Naive thymus-derived CD4-positive, alpha-beta T cell (primary cell): Measurements from ENCODE around the gene MVB12A. TPM values are rescaled to one million over a fixed set of nuclear protein-coding genes. Genes with fewer than 3 reads are reported as not detected.
A peak's percentile ranks its signal among the peaks of the same experiment; 100 is the strongest.

Experiments
- ATAC-seq: fragments of 150-1000 bp; cut with Tn5 transposase; 2 replicates; pipeline ENCODE4 v1.10.0; 2021; ENCODE audit warnings: mild to moderate bottlenecking, moderate library complexity
- CTCF ChIA-PET: fragments of 350-600 bp; sonication (Branson Sonifier 250); formaldehyde crosslinking; loops from one replicate; lab custom pipeline; 2021; ENCODE audit warnings: antibody characterized with exemption; lab: Charles Lee
- POLR2A ChIA-PET: fragments of 350-600 bp; sonication (Branson Sonifier 250); formaldehyde crosslinking; loops from one replicate; lab custom pipeline; 2021; ENCODE audit warnings: antibody characterized with exemption, inconsistent platforms; lab: Charles Lee
- DNase-seq, 9 donors: peaks; one replicate each; pipeline versions ENCODE4 v3.0.0 to v3.0.0-alpha.2; 2020 to 2022; ENCODE audit warnings: mixed read lengths in 1 of 9
- H3K27ac ChIP-seq: one replicate; pipeline ENCODE4 v1.7.0; 2013; ENCODE audit warnings: mild to moderate bottlenecking, low read depth, low read length, moderate library complexity
- H3K27me3 ChIP-seq, 2 donors: one replicate each; pipeline ENCODE4 v1.7.0; 2013; ENCODE audit warnings: low read length in 2 of 2, mild to moderate bottlenecking in 2 of 2, moderate library complexity in 2 of 2; ENCODE audit not compliant: control insufficient read depth in 2 of 2, insufficient read depth in 2 of 2
- H3K36me3 ChIP-seq, 3 experiments: 1 replicate in 2 of 3; 2 replicates in 1 of 3; pipeline ENCODE4 v1.7.0; 2013; ENCODE audit warnings: low read length in 3 of 3, mild to moderate bottlenecking in 3 of 3, moderate library complexity in 1 of 3; ENCODE audit not compliant: insufficient read depth in 3 of 3, control insufficient read depth in 2 of 3
- H3K4me1 ChIP-seq, 2 donors: one replicate each; pipeline ENCODE4 v1.7.0; 2013; ENCODE audit warnings: low read length in 2 of 2, mild to moderate bottlenecking in 2 of 2, moderate library complexity in 1 of 2; ENCODE audit not compliant: control insufficient read depth in 2 of 2, insufficient read depth in 2 of 2
- H3K4me3 ChIP-seq: 2 replicates; pipeline ENCODE4 v1.7.0; 2013; ENCODE audit warnings: mild to moderate bottlenecking, low read length
- H3K9me3 ChIP-seq, 3 experiments: 1 replicate in 2 of 3; 2 replicates in 1 of 3; pipeline ENCODE4 v1.7.0; 2013; ENCODE audit warnings: low read length in 3 of 3; ENCODE audit not compliant: control insufficient read depth in 2 of 3
- H3K27ac Mint-ChIP-seq, 9 donors: one replicate each; pipeline ENCODE4 v1.8.0; 2020 to 2022; ENCODE audit warnings: mixed read lengths in 9 of 9, mild to moderate bottlenecking in 8 of 9, moderate library complexity in 5 of 9, inconsistent platforms in 2 of 9
- H3K27me3 Mint-ChIP-seq, 5 donors: one replicate each; pipeline ENCODE4 v1.8.0; 2021 to 2022; ENCODE audit warnings: mixed read lengths in 5 of 5, mild to moderate bottlenecking in 1 of 5
- H3K36me3 Mint-ChIP-seq, 5 donors: one replicate each; pipeline ENCODE4 v1.8.0; 2020 to 2022; ENCODE audit warnings: mixed read lengths in 5 of 5, mild to moderate bottlenecking in 3 of 5, inconsistent platforms in 1 of 5
- H3K4me1 Mint-ChIP-seq, 7 donors: one replicate each; pipeline ENCODE4 v1.8.0; 2020 to 2022; ENCODE audit warnings: mixed read lengths in 7 of 7, mild to moderate bottlenecking in 3 of 7, inconsistent platforms in 1 of 7
- H3K4me3 Mint-ChIP-seq, 10 donors: one replicate each; pipeline ENCODE4 v1.8.0; 2020 to 2022; ENCODE audit warnings: mild to moderate bottlenecking in 10 of 10, mixed read lengths in 10 of 10, moderate library complexity in 6 of 10, inconsistent platforms in 2 of 10
- H3K9me3 Mint-ChIP-seq, 11 donors: one replicate each; pipeline ENCODE4 v1.8.0; 2020 to 2022; ENCODE audit warnings: mixed read lengths in 11 of 11, mild to moderate bottlenecking in 4 of 11, inconsistent platforms in 1 of 11, moderate library complexity in 1 of 11
- intact Hi-C, 2 donors: fragments of 100-400 bp; cut with micrococcal nuclease; formaldehyde crosslinking; loops; one replicate each; pipeline ENCODE4 v1.15.1; 2023
- polyA plus RNA-seq, 2 donors: library from polyadenylated mRNA; unstranded; fragments of 300-500 nt; fragmentation: Illumina TruSeq; gene quantifications; one replicate each; pipeline ENCODE4 v1.2.3, GENCODE V29; 2021
- total RNA-seq, 6 experiments: library from RNA in 5 of 6; stranded (reverse) in 5 of 6; gene quantifications; 1 replicate in 5 of 6; 2 replicates in 1 of 6; pipeline ENCODE4 v1.2.3 and lab custom pipeline; 2021 to 2026

MVB12A gene
- total and polyA plus RNA-seq, 7 experiments from 2014 or later: 19.5 to 45.1 (median 31.3) TPM

DNA sequence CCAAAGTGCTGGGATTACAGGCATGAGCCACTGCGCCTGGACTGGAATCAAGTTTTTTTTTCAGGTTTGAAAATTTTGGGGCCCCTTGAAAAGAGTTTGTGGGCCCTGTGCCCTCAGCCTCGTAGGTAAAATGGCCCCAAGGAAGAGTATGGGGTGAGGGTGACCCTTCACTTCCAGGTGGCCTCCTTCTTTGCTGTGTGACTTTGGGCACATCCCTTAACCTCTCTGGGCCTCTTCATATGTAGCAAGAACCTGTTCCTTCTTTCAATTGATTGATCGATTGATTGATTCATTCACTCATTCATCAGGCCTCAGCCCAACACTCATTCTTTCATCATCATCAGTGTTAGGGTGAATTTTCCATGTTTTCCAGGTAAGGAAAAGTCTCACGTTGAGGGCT, 32.0 kb downstream of the MVB12A start:
- H3K27me3 ChIP-seq: peaks cover 0 to 3% of the 10 kb centered on the region in 2 donors
- POLR2A ChIA-PET: no interaction called here
- DNase-seq (no peak), ATAC-seq (no peak)
- H3K4me1 ChIP-seq: no peaks in the 10 kb centered on the region
- CTCF ChIA-PET: interaction anchor here (1.4 kb wide), 1 partner anchor 14 kb away, joined by 4 read pairs; no protein-coding TSS in a partner anchor
- H3K4me3 Mint-ChIP-seq: no peak overlapping the region
- H3K9me3 Mint-ChIP-seq: peaks cover 0 to 3% (median 0%) of the 10 kb centered on the region in 11 donors
- H3K4me1 Mint-ChIP-seq: peaks cover 0 to 20% (median 15%) of the 10 kb centered on the region in 7 donors
- intact Hi-C loops: loop anchor here in 1 of 2 donors (2.0 kb wide), 1 partner anchor 15 kb away; no protein-coding TSS in a partner anchor
- H3K9me3 ChIP-seq: no peaks in the 10 kb centered on the region
- H3K27me3 Mint-ChIP-seq: peaks cover 12 to 48% (median 22%) of the 10 kb centered on the region in 5 donors
- H3K4me3 ChIP-seq: no peak overlapping the region
- H3K27ac Mint-ChIP-seq: no peak overlapping the region
- H3K36me3 Mint-ChIP-seq: no peaks in the 10 kb centered on the region
- H3K36me3 ChIP-seq: no peaks in the 10 kb centered on the region
- no peak overlapping the region for H3K27ac ChIP-seq

DNA sequence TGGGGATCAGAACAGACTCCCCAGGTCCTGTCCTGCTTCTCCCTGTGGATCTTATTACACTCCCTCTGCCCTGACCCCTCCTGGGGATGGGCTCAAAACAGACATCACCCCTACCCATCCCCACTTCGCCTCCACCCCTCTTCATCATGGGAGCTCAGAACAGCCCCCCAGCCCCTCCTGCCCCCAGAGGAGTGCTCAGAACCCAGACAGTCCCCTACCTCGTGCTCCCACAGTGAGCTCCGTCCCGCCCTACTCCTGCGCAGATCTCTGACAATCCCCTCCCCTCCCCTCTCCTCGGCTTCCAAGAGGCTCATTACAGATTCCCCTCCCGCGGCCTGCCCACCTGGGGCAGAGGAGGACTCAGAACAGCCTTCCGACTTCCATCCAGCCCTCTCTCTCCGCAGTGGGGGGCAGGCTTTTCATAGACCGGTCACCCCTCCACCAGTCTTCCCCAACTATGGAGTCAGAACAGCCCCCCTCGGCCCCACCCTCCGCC, 34.8 kb downstream of the MVB12A start:
- intact Hi-C loops: no loop called here
- H3K36me3 ChIP-seq: no peaks in the 10 kb centered on the region
- H3K9me3 ChIP-seq: no peaks in the 10 kb centered on the region
- Mint-ChIP-seq H3K9me3 (peaks cover 0 to 3% (median 0%) of the 10 kb centered on the region in 11 donors), H3K36me3 (no peaks in the 10 kb centered on the region), H3K27ac (no peak overlapping the region), H3K4me1 (peaks cover 0 to 18% (median 14%) of the 10 kb centered on the region in 7 donors), H3K27me3 (peaks cover 26 to 60% (median 35%) of the 10 kb centered on the region in 5 donors), H3K4me3 (no peak overlapping the region)
- POLR2A ChIA-PET: no interaction called here
- H3K4me1 ChIP-seq: no peaks in the 10 kb centered on the region
- no peak overlapping the region for H3K4me3 ChIP-seq
- no peak for DNase-seq
- no peak overlapping the region for H3K27ac ChIP-seq
- H3K27me3 ChIP-seq: peaks cover 0 to 3% of the 10 kb centered on the region in 2 donors
- CTCF ChIA-PET: interaction anchor here (0.7 to 1.2 kb wide), 3 partner anchors 24 to 119 kb away, joined by 3 to 5 read pairs (median 3); no protein-coding TSS in a partner anchor
- ATAC-seq: no peak

DNA sequence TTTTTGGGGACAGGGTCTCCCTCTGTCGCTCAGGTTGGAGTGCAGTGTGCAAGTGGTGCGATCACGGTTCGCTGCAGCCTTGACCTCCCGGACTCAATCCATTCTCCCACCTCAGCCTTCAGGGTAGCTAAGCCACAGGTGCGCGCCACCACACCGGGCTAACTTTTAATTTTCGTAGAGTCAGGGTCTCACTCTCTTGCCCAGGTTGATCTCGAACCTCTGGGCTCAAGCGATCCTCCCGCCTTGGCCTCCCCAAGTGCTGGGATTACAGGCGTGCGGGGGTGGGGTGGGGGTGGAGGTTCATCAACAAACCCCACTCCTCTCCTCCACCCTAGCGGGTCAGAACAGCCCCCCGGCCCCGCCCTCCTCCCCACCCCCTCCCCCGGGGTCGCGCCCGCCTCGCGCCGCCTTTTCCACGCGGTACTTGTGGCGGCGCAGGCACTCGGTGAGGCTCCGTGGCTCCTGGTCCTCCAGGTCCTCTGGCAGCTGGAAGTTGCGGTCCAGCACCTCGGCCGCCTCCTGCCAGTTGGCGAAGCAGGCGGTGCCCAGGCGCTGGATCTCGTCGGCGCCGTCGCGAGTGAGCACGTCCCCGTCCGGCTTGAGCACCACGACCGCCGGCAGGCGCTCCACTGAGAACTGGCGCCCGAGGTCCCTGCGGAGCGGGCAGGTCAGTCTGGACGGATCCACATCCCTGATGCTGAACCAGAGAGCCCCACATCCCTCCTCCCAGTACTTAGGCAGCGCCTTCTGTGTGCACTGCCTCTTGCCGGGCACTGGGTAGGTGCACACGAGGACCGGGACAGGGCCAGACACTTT, 35.7 kb downstream of the MVB12A start:
- ChIA-PET POLR2A (no interaction called here), CTCF (no interaction called here)
- Mint-ChIP-seq H3K36me3 (no peaks in the 10 kb centered on the region), H3K4me1 (peaks cover 0 to 11% (median 6%) of the 10 kb centered on the region in 7 donors), H3K27ac (peak overlapping the region in 1 of 9 donors; percentile 62), H3K9me3 (no peaks in the 10 kb centered on the region), H3K4me3 (no peak overlapping the region), H3K27me3 (peaks cover 21 to 58% (median 31%) of the 10 kb centered on the region in 5 donors)
- no peaks in the 10 kb centered on the region for H3K9me3 ChIP-seq
- no peak overlapping the region for H3K4me3 ChIP-seq
- no peak overlapping the region for H3K27ac ChIP-seq
- intact Hi-C loops: no loop called here
- no peaks in the 10 kb centered on the region for H3K4me1 ChIP-seq
- DNase-seq (no peak), ATAC-seq (no peak)
- H3K36me3 ChIP-seq: no peaks in the 10 kb centered on the region
- H3K27me3 ChIP-seq: peaks cover 0 to 6% of the 10 kb centered on the region in 2 donors

DNA sequence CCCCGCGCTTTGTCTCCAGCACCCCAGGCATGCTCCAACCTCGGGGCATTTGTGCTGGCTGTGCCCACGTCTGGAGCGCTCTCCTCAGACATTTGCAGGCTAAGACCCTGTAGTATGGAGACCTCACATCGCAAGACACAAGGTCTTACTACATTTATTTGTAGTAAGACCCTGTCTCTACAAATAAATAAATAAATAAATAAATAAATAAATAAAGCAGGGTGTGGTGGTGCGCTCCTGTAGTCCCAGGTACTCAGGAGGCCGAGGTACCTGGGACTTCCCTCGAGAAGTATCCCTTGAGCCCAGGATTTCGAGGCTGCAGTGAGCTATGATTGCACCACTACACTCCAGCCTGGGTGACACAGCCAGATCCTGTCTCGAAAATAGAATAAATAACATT, 36.3 kb downstream of the MVB12A start:
- H3K27me3 ChIP-seq: peaks cover 0 to 7% of the 10 kb centered on the region in 2 donors
- H3K27ac ChIP-seq: no peak overlapping the region
- Mint-ChIP-seq H3K27ac (no peak overlapping the region), H3K4me1 (peaks cover 0 to 8% (median 5%) of the 10 kb centered on the region in 7 donors), H3K4me3 (no peak overlapping the region), H3K9me3 (no peaks in the 10 kb centered on the region), H3K27me3 (peaks cover 21 to 58% (median 31%) of the 10 kb centered on the region in 5 donors), H3K36me3 (no peaks in the 10 kb centered on the region)
- intact Hi-C loops: no loop called here
- no peak for ATAC-seq
- no peaks in the 10 kb centered on the region for H3K9me3 ChIP-seq
- DNase-seq: no peak
- H3K4me1 ChIP-seq: no peaks in the 10 kb centered on the region
- H3K36me3 ChIP-seq: no peaks in the 10 kb centered on the region
- ChIA-PET CTCF (no interaction called here), POLR2A (no interaction called here)
- no peak overlapping the region for H3K4me3 ChIP-seq

DNA sequence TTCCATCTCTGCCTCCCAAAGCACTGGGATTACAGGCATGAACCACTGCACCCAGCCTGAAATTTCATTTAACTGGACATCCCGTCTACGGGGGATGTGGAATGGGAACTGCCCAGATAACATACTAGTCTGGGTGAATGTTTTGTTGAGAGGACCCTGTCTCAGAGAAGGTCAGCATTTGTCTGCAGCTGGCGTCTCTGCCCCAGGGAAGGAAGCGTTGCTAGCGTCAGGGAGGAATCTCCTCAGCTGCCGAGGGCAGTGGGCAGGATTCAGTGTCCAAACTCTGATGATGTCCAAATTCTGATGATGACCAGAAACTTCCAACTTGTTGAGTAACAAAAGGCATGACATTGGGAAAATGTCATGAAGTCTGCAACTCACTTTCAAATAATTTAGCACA, 37.8 kb downstream of the MVB12A start:
- Histone ChIP-seq H3K27ac (no peak overlapping the region), H3K4me3 (no peak overlapping the region), H3K9me3 (no peaks in the 10 kb centered on the region), H3K4me1 (no peaks in the 10 kb centered on the region), H3K36me3 (no peaks in the 10 kb centered on the region), H3K27me3 (peaks cover 0 to 7% of the 10 kb centered on the region in 2 donors)
- H3K27me3 Mint-ChIP-seq: peaks cover 21 to 58% (median 31%) of the 10 kb centered on the region in 5 donors
- no peak overlapping the region for H3K27ac Mint-ChIP-seq
- DNase-seq: no peak
- intact Hi-C loops: no loop called here
- ATAC-seq: no peak
- peaks cover 0 to 8% (median 5%) of the 10 kb centered on the region in 7 donors for H3K4me1 Mint-ChIP-seq
- H3K36me3 Mint-ChIP-seq: no peaks in the 10 kb centered on the region
- ChIA-PET CTCF (interaction anchor here (0.6 to 0.7 kb wide), 3 partner anchors 71 to 116 kb away, joined by 3 read pairs; no protein-coding TSS in a partner anchor), POLR2A (no interaction called here)
- H3K4me3 Mint-ChIP-seq: no peak overlapping the region
- H3K9me3 Mint-ChIP-seq: no peaks in the 10 kb centered on the region

DNA sequence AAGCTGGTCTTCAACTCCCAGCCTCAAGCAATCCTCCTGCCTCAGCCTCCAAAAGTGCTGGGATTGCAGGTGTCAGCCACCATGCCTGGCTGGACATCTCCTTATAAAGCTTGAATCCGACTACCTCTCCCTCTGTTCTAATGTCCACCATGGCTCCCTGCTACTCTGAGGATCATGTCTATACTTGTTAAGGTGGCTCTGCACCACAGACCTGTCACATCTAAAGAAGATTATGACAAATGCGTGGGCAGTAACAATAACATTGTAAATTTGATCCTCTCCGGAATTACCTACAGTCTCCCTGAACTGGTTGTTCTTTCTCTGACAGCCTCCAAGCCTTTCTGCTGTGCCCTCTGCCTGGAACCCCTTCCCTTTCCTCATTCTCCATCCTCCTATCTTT, 39.1 kb downstream of the MVB12A start:
- no peak overlapping the region for H3K4me3 Mint-ChIP-seq
- H3K36me3 Mint-ChIP-seq: no peaks in the 10 kb centered on the region
- no peaks in the 10 kb centered on the region for H3K9me3 Mint-ChIP-seq
- ChIA-PET CTCF (no interaction called here), POLR2A (no interaction called here)
- H3K4me1 ChIP-seq: no peaks in the 10 kb centered on the region
- peaks cover 0 to 7% of the 10 kb centered on the region in 2 donors for H3K27me3 ChIP-seq
- ATAC-seq: no peak
- no peak overlapping the region for H3K27ac ChIP-seq
- no peaks in the 10 kb centered on the region for H3K36me3 ChIP-seq
- H3K27ac Mint-ChIP-seq: no peak overlapping the region
- no peak for DNase-seq
- no peak overlapping the region for H3K4me3 ChIP-seq
- intact Hi-C loops: no loop called here
- H3K27me3 Mint-ChIP-seq: peaks cover 21 to 52% (median 27%) of the 10 kb centered on the region in 5 donors
- no peaks in the 10 kb centered on the region for H3K9me3 ChIP-seq
- H3K4me1 Mint-ChIP-seq: peaks cover 0 to 7% (median 0%) of the 10 kb centered on the region in 7 donors
